ENCODE measurements around the gene SCGB3A2.

DNA sequence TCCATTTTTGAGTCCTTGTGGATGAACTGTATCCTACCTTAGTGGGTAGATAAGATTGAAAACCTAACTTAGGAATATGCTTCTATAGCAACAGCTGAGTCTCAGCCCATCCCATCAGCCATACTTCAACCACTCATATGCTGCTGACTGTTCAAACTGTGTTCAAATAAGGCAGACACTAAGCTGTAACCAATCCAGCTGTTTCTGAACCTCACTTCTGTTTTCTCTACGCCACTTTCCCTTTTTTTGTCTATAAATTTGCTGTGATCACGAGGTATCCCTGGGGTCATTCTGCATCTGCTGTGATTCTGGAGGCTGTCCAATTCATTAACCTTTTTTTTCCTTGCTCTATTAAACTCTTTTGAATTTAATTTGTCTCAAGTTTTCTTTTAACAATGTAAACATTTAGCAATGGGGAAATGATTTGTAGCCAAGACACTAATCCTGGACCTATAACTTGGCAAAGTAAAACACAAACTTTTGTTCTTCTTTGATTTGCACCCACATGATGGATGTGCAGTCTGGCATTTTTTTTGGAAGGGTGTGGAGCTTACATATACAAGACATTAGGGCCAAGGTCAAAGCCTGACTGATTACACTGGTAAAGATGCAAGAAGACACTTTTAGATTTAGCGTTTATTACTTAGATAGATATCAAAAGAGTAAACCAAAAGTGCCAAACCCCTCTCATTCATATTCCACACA lies 14.9 kb upstream of the SCGB3A2 start:
- no peak for TF ChIP-seq ZFP30 (CRISPR knock-in tag; IDR thresholded peaks at IDR 0.05)
- TF ChIP-seq PATZ1 (CRISPR knock-in tag; IDR thresholded peaks at IDR 0.05; ENCODE audit: borderline replicate concordance), result no peak
- no peak for TF ChIP-seq ZC3H10 (CRISPR knock-in tag; IDR thresholded peaks at IDR 0.05)
- no peak for TF ChIP-seq ZNF565 (CRISPR knock-in tag; conservative IDR thresholded peaks at IDR 0.05; ENCODE audit: low read depth)
